Activated CD4-positive, alpha-beta T cell treated with anti-CD3 and anti-CD28 coated beads, Interleukin-2, amount 50 U/mL, for 4 hours (primary cell): Measurements from ENCODE around the gene KLF5.
A peak's percentile ranks its signal among the peaks of the same experiment; 100 is the strongest.
"Not testable (repeated sequence)": the region's sequence is repeated elsewhere in the genome, so short reads cannot be mapped to it uniquely, and the experiment has no call there.

Experiments used
- DNase-seq, 2 experiments: peaks; one replicate each; pipeline ENCODE4 v3.0.0-alpha.2; 2020

Gene KLF5

GRCh38 chr13:73058736-73059459 is at the start of gene KLF5:
Gene KLF5, plus strand, starts transcription at chr13:73059005. Its CDS starts 323 bp downstream, at chr13:73059328.
- DNase-seq = peak; percentile 94

DNA sequence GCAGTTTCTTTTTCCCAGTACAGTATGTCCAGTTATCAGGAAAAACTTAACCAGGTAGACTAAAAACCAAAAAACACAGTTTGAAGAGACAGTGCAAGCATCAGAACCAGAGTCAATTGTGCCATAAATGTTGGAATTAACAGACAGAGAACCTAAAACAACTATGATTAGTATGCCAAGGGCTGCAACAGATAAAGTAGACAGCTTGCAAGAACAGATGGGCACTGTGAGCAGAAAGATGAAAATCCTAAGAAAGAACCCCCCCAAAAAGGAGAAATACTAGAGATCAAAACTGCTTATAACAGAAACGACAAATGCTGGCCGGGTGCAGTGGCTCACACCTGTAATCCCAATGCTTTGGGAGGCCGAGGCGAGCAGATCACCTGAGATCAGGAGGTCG is 47.1 kb upstream of the KLF5 start:
- DNase-seq = no peak

- no peak for DNase-seq
These were observed 43.0 kb upstream of the KLF5 start for GRCh38 chr13:73015805-73016204.

- DNase-seq = no peak
These were observed 40.5 kb upstream of the KLF5 start for GRCh38 chr13:73018336-73018735.

- DNase-seq = no peak
These were observed 33.4 kb upstream of the KLF5 start for GRCh38 chr13:73025217-73026012.

- no peak for DNase-seq
These were observed 23.9 kb upstream of the KLF5 start for GRCh38 chr13:73034901-73035300.

DNA sequence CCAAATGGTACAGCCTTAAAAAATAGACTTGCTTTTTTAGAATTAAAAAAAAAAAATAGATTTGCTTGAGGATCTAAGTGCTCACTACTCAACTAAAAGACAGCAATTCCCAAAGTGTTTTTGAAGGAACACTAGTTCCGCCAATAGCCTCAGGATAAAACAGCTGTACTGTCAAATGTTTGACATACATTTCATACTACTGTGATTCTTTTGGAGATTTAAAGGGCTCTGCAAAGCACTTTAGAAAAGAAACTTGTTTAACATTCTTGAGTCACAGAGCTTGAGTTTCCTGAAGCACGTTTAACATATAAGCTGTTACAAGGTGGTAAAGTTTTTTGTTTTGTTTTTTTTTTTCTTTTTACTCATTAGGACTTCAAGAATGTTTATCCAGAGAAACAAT is 23.1 kb upstream of the KLF5 start:
- no peak for DNase-seq

- DNase-seq = no peak
These were observed 22.2 kb upstream of the KLF5 start for GRCh38 chr13:73036566-73036965.

DNA sequence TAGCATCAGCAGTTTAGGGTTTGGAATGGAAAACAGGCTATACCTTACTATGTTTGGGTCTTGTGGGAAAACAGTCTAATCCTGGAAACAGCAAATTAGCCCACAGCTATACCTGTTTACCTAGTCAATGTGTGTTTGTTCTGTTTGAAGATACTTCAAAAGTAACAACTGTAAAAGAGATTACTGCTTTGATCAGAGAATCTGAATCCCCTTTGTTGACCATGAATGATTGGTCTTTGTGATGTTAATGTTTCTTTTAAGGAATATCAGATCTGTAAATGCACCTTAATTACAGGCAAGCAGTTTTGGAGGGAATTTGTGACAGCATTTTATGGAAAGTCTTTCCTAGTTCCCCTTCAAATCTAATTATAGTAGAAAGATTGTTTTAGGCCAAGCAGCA is 20.7 kb upstream of the KLF5 start:
- DNase-seq = no peak

DNA sequence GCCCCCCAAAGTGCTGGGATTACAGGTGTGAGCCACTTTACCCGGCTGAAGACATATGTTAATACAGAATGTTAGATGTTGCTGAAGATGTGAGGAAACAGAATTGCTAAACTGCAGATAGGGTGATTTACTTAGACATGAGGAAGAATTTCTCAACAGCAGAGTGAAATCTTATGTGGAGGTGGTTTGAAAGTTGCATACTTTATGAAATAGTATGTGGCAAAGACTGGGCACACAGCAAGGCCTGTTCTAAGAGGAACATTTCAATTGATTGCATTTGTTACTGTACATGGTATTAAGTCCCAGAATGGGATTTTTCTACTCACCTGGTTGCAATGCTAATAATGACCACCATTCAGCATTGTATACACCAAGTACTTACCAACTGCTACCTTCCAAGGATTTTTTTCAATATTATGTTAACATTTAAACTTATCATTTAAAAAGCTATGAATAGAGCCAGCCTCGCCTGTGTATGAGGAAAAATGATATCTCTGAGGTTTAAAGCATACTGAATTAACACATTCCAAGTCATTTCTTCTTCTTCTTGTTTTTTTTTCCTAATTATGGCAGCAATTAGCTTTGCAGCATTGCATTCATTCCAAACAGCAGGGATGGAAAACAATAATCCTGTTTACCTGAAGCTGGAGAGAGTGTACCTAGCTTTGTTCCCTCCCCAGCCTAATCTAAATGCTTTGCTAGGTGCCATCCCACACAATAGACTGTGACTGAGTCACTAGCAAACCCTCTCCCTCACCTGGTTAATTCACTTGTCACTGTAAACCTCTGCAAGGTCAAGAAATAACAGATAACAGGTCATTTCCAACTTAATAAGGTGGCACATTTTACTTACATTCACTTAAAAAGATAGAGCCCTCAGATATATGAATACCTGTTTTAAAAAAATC is 19.4 kb upstream of the KLF5 start:
- DNase-seq = no peak

GRCh38 chr13:73040484-73040883 is 18.3 kb upstream of the KLF5 start:
- DNase-seq = no peak

- DNase-seq = no peak
These were observed 17.7 kb upstream of the KLF5 start for GRCh38 chr13:73040968-73041596.

DNA sequence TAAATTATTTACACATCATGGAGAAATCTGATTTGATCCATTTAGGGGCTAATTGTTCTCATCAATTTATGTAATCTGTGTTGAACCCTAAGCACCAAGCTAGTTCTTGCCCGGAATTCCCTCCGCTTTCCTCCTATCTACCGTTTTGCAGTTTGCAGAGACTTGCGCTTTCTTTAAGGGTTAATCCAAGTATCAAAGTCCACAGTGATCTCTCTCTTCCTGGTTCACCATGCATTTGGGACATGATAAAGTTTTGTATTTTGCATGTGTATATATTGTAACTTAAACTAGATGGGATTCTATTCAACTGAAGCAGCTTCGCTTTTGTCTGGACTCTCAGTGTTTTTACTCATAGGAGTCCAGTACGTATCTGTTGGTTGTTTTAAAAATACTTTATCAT is 13.8 kb upstream of the KLF5 start:
- DNase-seq = no peak

DNA sequence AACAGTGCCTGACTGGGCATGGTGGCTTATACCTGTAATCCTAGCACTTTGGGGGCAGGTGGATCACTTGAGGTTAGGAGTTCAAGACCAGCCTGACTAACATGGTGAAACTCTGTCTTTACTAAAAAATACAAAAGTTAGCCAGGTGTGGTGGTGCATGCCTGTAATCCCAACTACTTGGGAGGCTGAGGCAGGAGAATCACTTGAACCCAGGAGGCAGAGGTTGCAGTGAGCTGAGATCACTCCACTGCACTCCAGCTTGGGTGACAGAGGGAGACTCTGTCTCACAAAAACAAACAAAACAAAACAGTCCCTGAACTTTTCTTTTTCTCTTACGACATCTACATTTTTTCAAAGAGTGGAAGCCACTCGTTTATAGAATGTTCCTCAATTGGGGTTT is 10.2 kb upstream of the KLF5 start:
- DNase-seq = not testable (repeated sequence)

- DNase-seq = no peak
These were observed 4.1 kb upstream of the KLF5 start for GRCh38 chr13:73054712-73055111.

GRCh38 chr13:73055813-73056564 is 2.8 kb upstream of the KLF5 start:
- DNase-seq = no peak

DNA sequence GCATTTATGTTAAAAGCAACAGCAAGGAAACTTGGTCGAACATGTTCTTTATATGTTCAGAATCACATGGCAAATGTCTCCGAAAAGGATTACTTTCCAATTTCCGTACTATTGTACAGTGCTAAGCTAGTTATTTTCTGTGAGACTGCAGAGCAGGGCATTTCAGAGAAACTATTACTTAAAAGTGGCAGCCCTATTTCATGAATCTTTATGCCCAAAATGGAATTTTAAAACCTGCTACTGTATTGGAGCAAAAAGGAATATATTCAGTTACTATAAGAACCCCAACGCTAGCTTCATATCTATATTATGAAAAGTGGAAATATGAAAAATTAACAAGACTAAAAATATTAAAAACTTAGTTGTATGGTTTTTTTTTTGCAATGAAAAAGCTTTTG is 2.2 kb upstream of the KLF5 start:
- no peak for DNase-seq

DNA sequence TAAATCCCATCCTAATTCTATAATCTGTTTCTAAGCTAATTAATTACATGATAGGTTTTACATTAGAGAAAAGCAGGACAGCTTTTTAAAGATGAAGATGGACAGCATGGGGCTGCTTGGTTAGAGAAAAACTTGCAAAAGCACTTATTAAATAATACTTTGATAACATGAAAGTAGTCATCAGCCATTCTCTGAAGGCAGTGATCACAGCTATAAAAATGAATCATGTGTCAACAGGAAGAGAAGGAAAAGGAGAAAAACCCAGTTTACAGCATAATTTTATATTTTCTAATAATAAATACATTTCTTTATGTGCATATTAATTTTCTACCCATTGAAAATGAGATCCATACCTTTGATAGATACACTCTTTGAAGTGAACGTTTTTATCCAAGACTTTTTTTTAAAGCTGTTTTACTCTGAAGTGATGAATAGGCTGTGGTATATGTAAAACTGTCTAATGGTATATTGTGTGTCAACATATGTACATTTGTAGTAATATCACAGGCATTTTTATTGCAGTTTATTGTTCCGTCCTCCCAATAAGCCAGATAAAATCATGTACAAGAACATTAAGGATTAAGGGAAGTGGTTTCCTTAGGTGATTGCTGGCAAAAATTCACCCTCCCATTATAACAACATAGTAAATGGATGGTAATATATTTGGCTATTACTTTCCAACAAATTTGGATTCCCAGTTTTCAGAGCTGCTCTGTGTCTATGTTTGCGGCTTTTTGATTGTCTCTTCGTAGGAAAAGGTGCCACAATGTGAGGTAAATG is 1.3 kb upstream of the KLF5 start:
- DNase-seq = no peak

DNA sequence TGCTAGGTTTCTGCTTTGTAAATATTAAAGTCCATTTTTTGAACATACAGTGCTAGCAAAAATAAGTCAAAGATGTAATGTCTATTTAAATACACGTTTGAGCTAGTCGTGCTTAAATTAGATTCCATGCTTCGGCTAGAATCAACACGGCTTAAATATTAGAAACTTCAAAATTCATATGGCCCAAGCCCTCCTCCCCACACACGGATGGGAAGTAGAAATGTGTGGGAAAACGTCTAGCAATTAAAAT is 816 bp upstream of the KLF5 start:
- no peak for DNase-seq

DNA sequence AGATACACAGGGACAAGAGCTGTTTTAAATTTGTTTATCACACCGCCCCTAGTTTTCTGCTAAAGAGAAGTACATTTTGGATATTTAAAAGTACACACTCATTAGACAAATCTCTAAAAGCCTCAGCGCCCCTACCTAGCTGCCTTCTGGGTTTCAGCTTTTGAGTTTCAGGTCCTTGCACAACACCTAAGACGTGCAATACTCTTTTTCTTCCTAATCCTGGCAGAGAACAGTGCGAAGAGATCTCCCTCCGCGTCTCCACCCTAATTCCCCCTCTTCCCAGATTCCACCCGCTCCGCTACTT is 421 bp upstream of the KLF5 start:
- DNase-seq = no peak

DNA sequence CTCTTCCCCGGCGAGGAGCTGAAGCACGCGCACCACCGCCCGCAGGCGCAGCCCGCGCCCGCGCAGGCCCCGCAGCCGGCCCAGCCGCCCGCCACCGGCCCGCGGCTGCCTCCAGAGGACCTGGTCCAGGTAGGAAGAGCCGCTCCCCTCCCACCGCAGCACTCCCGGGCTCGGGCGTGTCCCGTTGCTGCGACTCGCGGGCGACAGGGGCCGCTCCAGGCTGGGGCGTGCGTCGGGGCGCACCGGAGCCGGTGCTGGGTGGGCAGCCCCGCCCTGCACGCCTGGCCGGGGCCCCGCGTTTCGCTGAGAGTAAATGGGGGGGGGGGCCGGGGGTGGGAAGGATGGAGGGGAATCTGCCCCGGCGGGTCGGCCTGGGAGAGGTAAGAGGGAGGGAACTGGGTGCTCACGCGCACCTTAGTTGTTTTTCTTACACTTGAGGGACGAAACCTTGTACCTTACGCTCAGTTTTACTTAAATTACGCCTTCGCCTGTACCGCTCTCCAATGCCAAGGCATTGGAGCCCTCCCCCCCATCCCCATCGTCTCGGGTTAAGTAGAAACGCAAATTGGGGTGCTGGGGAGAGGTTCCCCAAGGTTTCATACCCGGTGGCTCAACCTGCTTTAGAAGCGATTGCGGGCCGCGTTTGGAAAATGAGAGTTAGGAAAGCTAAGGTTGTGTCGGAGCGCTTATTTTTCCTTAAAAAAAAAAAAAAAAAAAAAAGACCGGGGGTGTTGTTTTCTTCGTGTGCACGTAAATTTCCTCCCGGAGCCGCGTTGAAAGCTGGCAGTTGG is 850 bp downstream of the KLF5 start:
- peak; percentile 16 to 26 for DNase-seq
